ENCODE results near the gene GPC3.

DNA sequence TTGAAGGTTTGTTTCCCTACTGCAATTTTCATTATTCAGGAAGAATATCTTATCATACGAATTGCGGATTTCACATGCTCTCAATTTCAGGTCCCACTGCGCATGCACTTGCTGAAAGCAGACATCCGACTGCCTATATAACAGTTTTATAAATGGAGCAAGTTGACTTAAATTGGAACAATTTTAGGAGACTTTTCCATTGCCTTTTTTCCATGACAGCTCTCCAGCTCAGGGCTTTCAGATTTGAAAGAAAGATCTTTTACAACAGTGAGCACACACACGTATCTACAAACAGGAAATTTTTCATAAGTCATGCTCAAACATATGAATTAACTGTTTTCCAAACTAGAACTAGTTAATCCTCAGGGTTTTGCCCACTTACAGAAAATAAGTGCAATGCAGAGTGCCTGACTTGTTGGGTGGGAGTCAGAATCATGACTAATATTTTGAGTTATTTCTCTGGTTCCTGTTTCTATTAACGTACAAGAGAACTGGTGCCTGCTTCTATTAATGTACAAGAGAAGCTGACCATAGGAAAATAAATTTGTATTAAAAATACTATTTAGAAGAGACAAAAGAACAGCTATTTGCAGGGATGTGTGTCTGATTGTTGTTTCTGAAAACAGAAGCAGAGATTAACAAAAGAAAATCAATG lies 137.9 kb downstream of the GPC3 start:
- TF ChIP-seq CTCF (IDR thresholded peaks at IDR 0.05) = no peak
- TF ChIP-seq POLR2A (IDR thresholded peaks at IDR 0.05) = no peak

Measured in right lobe of liver (tissue), 4 donors.